Endometrial microvascular endothelial cells (primary cell): ENCODE measurements around the gene MBP. TPM values are rescaled to one million over a fixed set of nuclear protein-coding genes. Genes with fewer than 3 reads are reported as not detected.

Experiments
- in situ Hi-C: cut with HindIII; loops from 2 replicates; pipeline ENCODE4 v1.10.0; 2017; ENCODE audit warnings: low sequenced_read_pairs, low pct_unique_long_range_greater_than_20kb; ENCODE audit errors: inconsistent ontology term
- total RNA-seq: library from RNA; depleted of rRNA; stranded (reverse); fragments of >200 nt; gene quantifications from one replicate; pipeline ENCODE4 v1.2.3, GENCODE V29; 2015; ENCODE audit errors: inconsistent ontology term

Gene MBP
- total RNA-seq, 1 donor from 2014 or later, result 8.5 TPM

DNA sequence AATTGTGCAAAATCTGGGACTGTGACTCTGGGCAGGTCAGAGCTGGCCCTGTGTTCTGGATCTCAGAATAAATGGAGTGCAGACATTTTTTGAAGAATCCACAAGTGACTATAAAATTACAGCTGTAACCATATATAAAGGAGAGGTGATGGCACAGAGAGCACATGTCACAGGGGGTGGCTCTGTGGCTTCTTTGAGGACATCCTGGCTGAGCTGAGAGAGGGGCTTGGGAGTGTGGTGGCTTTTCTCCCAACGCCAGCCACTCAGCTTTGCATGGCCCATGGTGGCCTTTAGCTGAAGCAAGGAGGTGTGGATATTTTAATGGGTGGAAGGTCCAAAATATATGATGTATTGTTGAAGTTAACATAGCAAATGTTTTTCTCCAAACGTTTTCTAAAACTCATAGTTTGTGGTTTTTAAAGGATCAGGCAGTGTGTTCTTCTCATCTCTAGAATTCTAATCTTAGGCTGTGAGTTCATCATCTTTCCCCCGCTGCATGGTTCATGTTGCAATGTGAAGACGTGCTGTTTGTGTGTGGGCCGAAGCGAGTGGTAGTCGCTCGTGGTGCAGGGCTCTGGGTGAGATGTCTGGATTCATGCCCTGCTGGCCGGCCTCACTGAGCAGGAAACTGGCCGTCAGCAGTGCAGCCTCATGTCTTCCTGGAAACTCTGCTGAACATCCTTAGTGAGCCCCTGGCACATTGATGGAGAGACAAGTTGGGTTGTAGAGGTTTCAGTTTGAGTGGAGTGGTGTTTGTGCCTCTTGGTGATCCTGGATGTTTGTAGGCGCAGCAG, 200.4 kb downstream of the MBP start:
- in situ Hi-C loops, result no loop called here

- in situ Hi-C loops, result no loop called here
Observed at GRCh38 chr18:76931171-76931570, 201.4 kb downstream of the MBP start.

Other genes with a start within 250 kb of the MBP start
- gene GALR1, start 117.1 kb upstream of the MBP start, total RNA-seq, result not detected